SK-N-SH (cell line): ENCODE data around the gene PTGDR2. TPM values are rescaled to one million over a fixed set of nuclear protein-coding genes. Genes with fewer than 3 reads are reported as not detected.
A peak's percentile ranks its signal among the peaks of the same experiment; 100 is the strongest.

Experiments
- CTCF ChIA-PET: fragments of 300-600, 350-600 bp; formaldehyde crosslinking; extraction: SDS; loops from one replicate; lab custom pipeline; 2021; lab: Yijun Ruan, JAX
- POLR2A ChIA-PET: fragments of 350-600 bp; sonication (Branson Sonifier 250); formaldehyde crosslinking; extraction: SDS; loops from one replicate; lab custom pipeline; 2020; ENCODE audit warnings: antibody characterized with exemption, inconsistent platforms; lab: Yijun Ruan, JAX
- DNase-seq: peaks from one replicate; pipeline ENCODE4 v3.0.0; 2012
- H2AFZ ChIP-seq: fragments of 200-600 bp; sonication (generic); 2 replicates; pipeline ENCODE4 v1.8.1; 2016; ENCODE audit warnings: antibody characterized with exemption, mild to moderate bottlenecking, low read depth
- H3F3A ChIP-seq: fragments of 200-600 bp; sonication (generic); replicated peaks from 2 replicates; pipeline ENCODE3; 2016; ENCODE audit warnings: antibody characterized with exemption, mild to moderate bottlenecking; ENCODE audit not compliant: insufficient read depth
- H3K27ac ChIP-seq, 2 experiments: fragments of 200-500 bp in 1 of 2; fragments of 200-600 bp in 1 of 2; sonication (Bioruptor generic) in 1 of 2; sonication (generic), shearing (Covaris generic) in 1 of 2; 2 replicates each; pipeline versions ENCODE4 v1.5.1 to v1.6.1; 2014 to 2016; ENCODE audit warnings: low read depth in 2 of 2, inconsistent platforms in 1 of 2, low read length in 1 of 2, mild to moderate bottlenecking in 1 of 2, mixed read lengths in 1 of 2
- H3K27me3 ChIP-seq: fragments of 200-600 bp; sonication (generic), shearing (Covaris generic); 2 replicates; pipeline ENCODE4 v1.6.1; 2016; ENCODE audit warnings: mixed run types; ENCODE audit not compliant: insufficient read depth
- H3K36me3 ChIP-seq, 2 experiments: fragments of 200-500 bp in 1 of 2; fragments of 200-600 bp in 1 of 2; sonication (Bioruptor generic) in 1 of 2; sonication (generic) in 1 of 2; replicated peaks in 1 of 2; 2 replicates each; pipeline versions ENCODE3 to v1.5.1; 2014 to 2016; ENCODE audit warnings: low read length in 1 of 2, mild to moderate bottlenecking in 1 of 2; ENCODE audit not compliant: insufficient read depth in 2 of 2, control insufficient read depth in 1 of 2
- H3K4me1 ChIP-seq, 2 experiments: fragments of 200-500 bp in 1 of 2; fragments of 200-600 bp in 1 of 2; sonication (Bioruptor generic) in 1 of 2; sonication (generic), shearing (Covaris generic) in 1 of 2; 2 replicates each; pipeline versions ENCODE4 v1.5.1 to v1.6.1; 2014 to 2016; ENCODE audit warnings: low read depth in 1 of 2, low read length in 1 of 2, mixed run types in 1 of 2; ENCODE audit not compliant: insufficient read depth in 2 of 2, control insufficient read depth in 1 of 2
- H3K4me2 ChIP-seq: fragments of 200-600 bp; sonication (generic), shearing (Covaris generic); 2 replicates; pipeline ENCODE4 v1.6.1; 2017; ENCODE audit warnings: mixed run types
- H3K4me3 ChIP-seq, 2 experiments: fragments of 200-500 bp in 1 of 2; fragments of 200-600 bp in 1 of 2; sonication (Bioruptor generic) in 1 of 2; sonication (generic), shearing (Covaris generic) in 1 of 2; 2 replicates each; pipeline versions ENCODE4 v1.5.1 to v1.8.1; 2014 to 2016; ENCODE audit warnings: low read depth in 2 of 2, inconsistent platforms in 1 of 2, low read length in 1 of 2, mild to moderate bottlenecking in 1 of 2, mixed read lengths in 1 of 2, moderate library complexity in 1 of 2
- H3K79me2 ChIP-seq: fragments of 200-600 bp; sonication (generic); 2 replicates; pipeline ENCODE4 v1.8.1; 2017; ENCODE audit warnings: mild to moderate bottlenecking; ENCODE audit not compliant: insufficient read depth
- H3K9ac ChIP-seq: fragments of 200-600 bp; sonication (generic); 2 replicates; pipeline ENCODE4 v1.6.1; 2017; ENCODE audit warnings: mixed run types
- H3K9me2 ChIP-seq: fragments of 200-600 bp; sonication (generic); 2 replicates; pipeline ENCODE4 v1.6.1; 2017; ENCODE audit warnings: mixed run types
- H3K9me3 ChIP-seq: fragments of 200-600 bp; sonication (generic); 2 replicates; pipeline ENCODE4 v1.6.1; 2017; ENCODE audit warnings: mixed run types, mild to moderate bottlenecking, moderate library complexity
- H4K20me1 ChIP-seq: fragments of 200-600 bp; sonication (generic); 2 replicates; pipeline ENCODE4 v1.6.1; 2017; ENCODE audit warnings: mild to moderate bottlenecking, mixed run types; ENCODE audit not compliant: insufficient read depth
- CHD2 ChIP-seq: fragments of 150-350 bp; IDR thresholded peaks from 2 replicates; pipeline ENCODE4 v1.6.1; 2018; ENCODE audit warnings: low read length; ENCODE audit not compliant: partially characterized antibody
- CTCF ChIP-seq: fragments of 200-600 bp; sonication (generic); IDR thresholded peaks from 2 replicates; pipeline ENCODE4 v1.6.1; 2017; ENCODE audit warnings: antibody characterized with exemption, mild to moderate bottlenecking, moderate library complexity
- ELF1 ChIP-seq: IDR thresholded peaks from 2 replicates; pipeline ENCODE4 v1.4.0; 2012
- EZH2phosphoT487 ChIP-seq: fragments of 200-600 bp; sonication (generic); IDR thresholded peaks from 2 replicates; pipeline ENCODE4 v1.6.1; 2017; ENCODE audit warnings: low read depth, mixed run types, mild to moderate bottlenecking, antibody characterized with exemption, moderate library complexity, borderline replicate concordance
- FOSL2 ChIP-seq: IDR thresholded peaks from 2 replicates; pipeline ENCODE4 v1.4.0; 2012; ENCODE audit warnings: low read depth, mild to moderate bottlenecking, moderate library complexity, borderline replicate concordance
- FOXJ3 ChIP-seq: sonication (generic); formaldehyde crosslinking; IDR thresholded peaks from 2 replicates; pipeline ENCODE4 v1.5.1; 2020; ENCODE audit warnings: mild to moderate bottlenecking, missing genetic modification reagents
- FOXM1 ChIP-seq: IDR thresholded peaks from 2 replicates; pipeline ENCODE4 v1.4.0; 2012; ENCODE audit warnings: low read depth, mild to moderate bottlenecking
- GATA2 ChIP-seq: sonication (generic); formaldehyde crosslinking; IDR thresholded peaks from 2 replicates; pipeline ENCODE4 v1.5.0; 2020; ENCODE audit warnings: mild to moderate bottlenecking, missing genetic modification reagents
- JUND ChIP-seq: IDR thresholded peaks from 2 replicates; pipeline ENCODE4 v1.4.0; 2012
- MAX ChIP-seq: IDR thresholded peaks from 2 replicates; pipeline ENCODE4 v1.4.0; 2012; ENCODE audit warnings: low read depth
- NFIC ChIP-seq: IDR thresholded peaks from 2 replicates; pipeline ENCODE4 v1.4.0; 2012; ENCODE audit warnings: borderline replicate concordance
- PBX3 ChIP-seq: IDR thresholded peaks from 2 replicates; pipeline ENCODE4; 2012
- POLR2AphosphoS5 ChIP-seq: IDR thresholded peaks from 2 replicates; pipeline ENCODE4 v1.6.1; 2012; ENCODE audit warnings: low read depth, low read length
- RCOR1 ChIP-seq: fragments of 150-350 bp; IDR thresholded peaks from 2 replicates; pipeline ENCODE4 v1.6.1; 2017; ENCODE audit warnings: antibody characterized with exemption, low read length
- REST ChIP-seq: IDR thresholded peaks from 2 replicates; pipeline ENCODE4 v1.6.1; 2012; ENCODE audit warnings: mild to moderate bottlenecking, low read depth, low read length, moderate library complexity
- TAF1 ChIP-seq: IDR thresholded peaks from 2 replicates; pipeline ENCODE4 v1.6.1; 2012; ENCODE audit warnings: low read depth, mild to moderate bottlenecking, low read length, moderate library complexity, borderline replicate concordance
- TEAD4 ChIP-seq: IDR thresholded peaks from 2 replicates; pipeline ENCODE4 v1.4.0; 2012; ENCODE audit warnings: mild to moderate bottlenecking, borderline replicate concordance; ENCODE audit not compliant: insufficient read depth
- USF1 ChIP-seq: IDR thresholded peaks from 2 replicates; pipeline ENCODE4 v1.4.0; 2012; ENCODE audit warnings: low read depth, borderline replicate concordance
- YY1 ChIP-seq: IDR thresholded peaks from 2 replicates; pipeline ENCODE4 v1.4.0; 2012; ENCODE audit warnings: low read depth, mild to moderate bottlenecking
- ZBTB33 ChIP-seq: IDR thresholded peaks from 2 replicates; pipeline ENCODE4 v1.4.0; 2012; ENCODE audit warnings: low read depth, borderline replicate concordance
- WGBS: methylation state at CpG from one replicate; pipeline ENCODE4 v1.1.6; 2017; ENCODE audit warnings: low lambda C conversion rate; 5-methylcytosine and 5-hydroxymethylcytosine counted together
- polyA plus RNA-seq, 3 experiments: library from polyadenylated mRNA; depleted of rRNA; stranded (reverse); fragments of >200 nt; gene quantifications; 2 replicates each; pipeline ENCODE4 v1.2.3, GENCODE V29; 2012

PTGDR2 gene
- polyA plus RNA-seq, 1 of the 3 experiments (the other 2 are of a cell fraction): 0.02 TPM

- CTCF ChIA-PET: interaction anchor here (1.2 to 23.7 kb wide), 3 partner anchors 11 to 54 kb away, joined by 10 to 550 read pairs (median 16); partner anchors contain the start of gene PRPF19
- no peaks in the 10 kb centered on the region; the same call in 1 of the 2 replicates for H4K20me1 ChIP-seq
- H2AFZ ChIP-seq: peak within 1 kb of the TSS; percentile 94
- H3K27me3 ChIP-seq: no peaks in the 10 kb centered on the region
- no peaks in the 10 kb centered on the region for H3K9me3 ChIP-seq
- peaks cover 44% of the 10 kb centered on the region for H3K79me2 ChIP-seq
- peak within 1 kb of the TSS; percentile 57 to 66; a peak in 3 of 4 replicates for H3K27ac ChIP-seq
- no peaks in the 10 kb centered on the region for H3F3A ChIP-seq
- peaks cover 0 to 34% of the 10 kb centered on the region in 2 experiments; a peak in 3 of 4 replicates for H3K4me1 ChIP-seq
- POLR2A ChIA-PET: interaction anchor here (0.8 kb wide), 1 partner anchor 10 kb away, joined by 3 read pairs; no protein-coding TSS in a partner anchor
- peak within 1 kb of the TSS; percentile 84 for H3K9ac ChIP-seq
- under 1% methylated on average over 21 of the region's 57 CpGs for WGBS
- H3K4me2 ChIP-seq: peak within 1 kb of the TSS; percentile 89
- H3K9me2 ChIP-seq: no peaks in the 10 kb centered on the region
- H3K4me3 ChIP-seq: peak within 1 kb of the TSS; percentile 85 to 98
- peak; percentile 99 for DNase-seq
- peaks cover 0 to 4% of the 10 kb centered on the region in 2 experiments for H3K36me3 ChIP-seq
- TF ChIP-seq JUND (no peak; the same call in 1 of the 2 replicates), POLR2AphosphoS5 (peak; percentile 74; the same call in 1 of the 2 replicates), YY1 (peak; percentile 97), USF1 (peak; percentile 67; the same call in 1 of the 2 replicates), CTCF (no peak), GATA2 (CRISPR knock-in tag) (no peak), MAX (peak; percentile 100), RCOR1 (no peak), FOXM1 (no peak), CHD2 (peak; percentile 92), FOSL2 (no peak), PBX3 (peak; percentile 91), FOXJ3 (CRISPR knock-in tag) (peak; percentile 81; the same call in 1 of the 2 replicates), REST (0 out of 2 replicates have a peak, but pooled peaks have one; percentile 24), TAF1 (peak; percentile 75; the same call in 1 of the 2 replicates), ELF1 (peak; percentile 71), ZBTB33 (no peak), TEAD4 (no peak), NFIC (no peak), EZH2phosphoT487 (no peak)
Measured at GRCh38 chr11:60841797-60842667, 13.7 kb downstream of the PTGDR2 start, which contains the start of gene CCDC86. CCDC86 (plus strand) TSS chr11:60842113; CDS start chr11:60842125, 12 bp downstream.
